Panc1 (cell line): ENCODE data around the gene BTG1. TPM values are rescaled to one million over a fixed set of nuclear protein-coding genes. Genes with fewer than 3 reads are reported as not detected.

Experiments used
- ATAC-seq: fragments of 200-7000 bp; cut with Tn5 transposase; 2 replicates; pipeline ENCODE4 v1.9.1; 2020; ENCODE audit warnings: mild to moderate bottlenecking, moderate library complexity
- BruUV-seq: library from RNA; stranded (reverse); fragments of 400-500 nt; replicated peaks from 2 replicates; lab custom pipeline; 2021; lab: Mats Ljungman, UMichigan
- CTCF ChIA-PET: fragments of 300-600 bp; sonication (Branson Sonifier 250); formaldehyde crosslinking; loops from one replicate; lab custom pipeline; 2022; ENCODE audit warnings: antibody characterized with exemption; lab: Charles Lee
- POLR2A ChIA-PET: fragments of 300-600 bp; sonication (Branson Sonifier 250); formaldehyde crosslinking; loops from one replicate; lab custom pipeline; 2022; ENCODE audit warnings: antibody characterized with exemption; lab: Charles Lee
- DNase-seq: peaks from one replicate; pipeline ENCODE4 v3.0.0-alpha.2; 2010; ENCODE audit warnings: low read depth, low spot score
- H3K27ac ChIP-seq: 2 replicates; pipeline ENCODE4 v1.5.1; 2011; ENCODE audit warnings: mild to moderate bottlenecking, low read length, inconsistent platforms
- H3K27me3 ChIP-seq: fragments of 200-500 bp; sonication (Bioruptor generic); 2 replicates; pipeline ENCODE4 v1.6.0; 2014; ENCODE audit warnings: low read length, inconsistent platforms; ENCODE audit not compliant: control insufficient read depth, insufficient read depth
- H3K36me3 ChIP-seq: fragments of 200-500 bp; sonication (Bioruptor generic); 2 replicates; pipeline ENCODE4 v1.5.1; 2014; ENCODE audit warnings: inconsistent platforms, mild to moderate bottlenecking, low read length, moderate library complexity; ENCODE audit not compliant: control insufficient read depth, insufficient read depth
- H3K4me1 ChIP-seq: 2 replicates; pipeline ENCODE4 v1.5.1; 2011; ENCODE audit warnings: inconsistent platforms, mild to moderate bottlenecking, low read length, moderate library complexity; ENCODE audit not compliant: control insufficient read depth, insufficient read depth
- H3K4me3 ChIP-seq, 2 experiments: 2 replicates each; pipeline ENCODE4 v1.5.1; 2011 to 2012; ENCODE audit warnings: low read depth in 2 of 2, low read length in 2 of 2, mild to moderate bottlenecking in 2 of 2, inconsistent platforms in 1 of 2, moderate library complexity in 1 of 2
- H3K9me3 ChIP-seq: fragments of 200-500 bp; sonication (Bioruptor generic); 2 replicates; pipeline ENCODE4 v1.5.1; 2014; ENCODE audit warnings: low read depth, mild to moderate bottlenecking, inconsistent platforms, low read length, moderate library complexity; ENCODE audit not compliant: control insufficient read depth, insufficient read depth
- CTCF ChIP-seq: fragments of 450-650 bp; IDR thresholded peaks from 2 replicates; pipeline ENCODE4 v1.5.1; 2017; ENCODE audit warnings: mild to moderate bottlenecking
- POLR2AphosphoS5 ChIP-seq: IDR thresholded peaks from 2 replicates; pipeline ENCODE4 v1.6.1; 2012; ENCODE audit warnings: mild to moderate bottlenecking, low read depth, low read length, moderate library complexity
- REST ChIP-seq, 2 experiments: IDR thresholded peaks; 2 replicates each; pipeline ENCODE4 v1.6.1; 2011 to 2012; ENCODE audit warnings: low read depth in 2 of 2, control low read depth in 1 of 2, low read length in 1 of 2, mild to moderate bottlenecking in 1 of 2, moderate library complexity in 1 of 2; ENCODE audit not compliant: insufficient read depth in 1 of 2
- SIN3A ChIP-seq: IDR thresholded peaks from 2 replicates; pipeline ENCODE4 v1.6.1; 2012; ENCODE audit warnings: low read depth, mild to moderate bottlenecking, low read length, moderate library complexity, borderline replicate concordance; ENCODE audit not compliant: insufficient read depth
- TCF7L2 ChIP-seq: IDR thresholded peaks from 2 replicates; pipeline ENCODE4 v1.6.1; 2011; ENCODE audit warnings: mild to moderate bottlenecking, low read depth, low read length, inconsistent platforms
- in situ Hi-C: cut with HindIII; loops from 2 replicates; pipeline ENCODE4 v1.10.0; 2016; ENCODE audit warnings: low sequenced_read_pairs, low pct_unique_long_range_greater_than_20kb
- intact Hi-C: fragments of 100-400 bp; cut with micrococcal nuclease; formaldehyde crosslinking; loops from one replicate; pipeline ENCODE4 v1.10.0; 2022; ENCODE audit not compliant: unreplicated experiment
- total RNA-seq: library from RNA; stranded (reverse); gene quantifications from one replicate; pipeline ENCODE4 v1.2.1, GENCODE V29; 2021; ENCODE audit not compliant: unreplicated experiment

The BTG1 gene
- total RNA-seq, 1 experiment from 2014 or later = 50.0 TPM

GRCh38 chr12:92143686-92144630 is 1.7 kb downstream of the BTG1 start:
- ChIA-PET CTCF (interaction anchor here (0.5 to 3.2 kb wide), 4 partner anchors 8 to 762 kb away, joined by 3 to 9 read pairs (median 4); no protein-coding TSS in a partner anchor), POLR2A (interaction anchor here (1.0 kb wide), 1 partner anchor 852 kb away, joined by 3 read pairs; no protein-coding TSS in a partner anchor)
- peak overlapping the region; percentile 78 to 86 for H3K4me3 ChIP-seq
- peaks cover 21% of the 10 kb centered on the region for H3K36me3 ChIP-seq
- no peaks in the 10 kb centered on the region for H3K27me3 ChIP-seq
- H3K9me3 ChIP-seq = no peaks in the 10 kb centered on the region
- DNase-seq = no peak
- peak; percentile 64 for ATAC-seq
- in situ Hi-C loops = no loop called here
- H3K4me1 ChIP-seq = peaks cover 44% of the 10 kb centered on the region
- BruUV-seq = TSS peak; percentile 81
- TF ChIP-seq TCF7L2 (no peak), SIN3A (no peak), CTCF (peak; percentile 80), REST (IDR thresholded peaks at IDR 0.05; ENCODE audit: insufficient read depth in 1 of 2, low read depth in 2 of 2, low read length in 1 of 2) (no peak), POLR2AphosphoS5 (peak; percentile 20; the same call in 1 of the 2 replicates)
- peak overlapping the region; percentile 85 for H3K27ac ChIP-seq
- intact Hi-C loops = loop anchor here (1.0 to 10.0 kb wide), 2 partner anchors 139 to 762 kb away; no protein-coding TSS in a partner anchor

- Histone ChIP-seq H3K4me1 (peaks cover 51% of the 10 kb centered on the region), H3K9me3 (no peaks in the 10 kb centered on the region), H3K4me3 (peak overlapping the region; percentile 78 to 86), H3K27me3 (no peaks in the 10 kb centered on the region), H3K36me3 (peaks cover 21% of the 10 kb centered on the region), H3K27ac (peak overlapping the region; percentile 85)
- ChIA-PET POLR2A (no interaction called here), CTCF (interaction anchor here (0.5 to 3.2 kb wide), 2 partner anchors 7 to 762 kb away, joined by 5 to 9 read pairs; no protein-coding TSS in a partner anchor)
- intact Hi-C loops = loop anchor here (10.0 kb wide), 1 partner anchor 138 kb away; no protein-coding TSS in a partner anchor
- TF ChIP-seq CTCF (no peak), SIN3A (no peak), REST (IDR thresholded peaks at IDR 0.05; ENCODE audit: insufficient read depth in 1 of 2, low read depth in 2 of 2, low read length in 1 of 2) (no peak), TCF7L2 (no peak), POLR2AphosphoS5 (no peak)
- BruUV-seq = no TSS peak
- DNase-seq (no peak), ATAC-seq (no peak)
- in situ Hi-C loops = no loop called here
These were observed 2.4 kb downstream of the BTG1 start for GRCh38 chr12:92143258-92143657.
